GM12872 (cell line): ENCODE measurements around the gene CAMK1D.

ENCODE experiments used
- TF ChIP-seq, protein P1 (sequence below): IDR thresholded peaks from 3 replicates; pipeline ENCODE4 v1.5.1; 2011; ENCODE audit warnings: low read depth, mild to moderate bottlenecking, low read length, moderate library complexity; ENCODE audit not compliant: insufficient read depth

Gene CAMK1D

DNA sequence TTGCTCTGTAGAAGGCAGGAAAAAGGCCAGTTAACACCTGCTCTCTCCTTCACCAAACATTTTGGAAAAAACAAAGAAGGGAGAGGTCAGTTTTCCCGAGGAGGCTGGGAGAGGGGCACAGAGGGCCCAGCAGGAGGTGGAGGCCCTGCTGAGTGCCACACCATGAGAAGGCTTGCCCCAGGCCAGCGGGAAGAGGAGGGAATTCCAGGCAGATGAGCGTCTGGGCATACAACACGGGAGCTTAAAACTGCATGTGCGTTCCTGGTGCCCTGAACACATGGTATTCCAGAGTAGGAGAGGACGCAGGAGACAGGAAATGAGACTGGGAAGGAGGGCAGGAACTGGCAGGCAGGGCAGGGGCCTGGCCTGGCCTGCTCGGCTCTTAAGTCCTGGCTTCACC lies 469.7 kb downstream of the CAMK1D start:
- TF ChIP-seq, protein P1, sequence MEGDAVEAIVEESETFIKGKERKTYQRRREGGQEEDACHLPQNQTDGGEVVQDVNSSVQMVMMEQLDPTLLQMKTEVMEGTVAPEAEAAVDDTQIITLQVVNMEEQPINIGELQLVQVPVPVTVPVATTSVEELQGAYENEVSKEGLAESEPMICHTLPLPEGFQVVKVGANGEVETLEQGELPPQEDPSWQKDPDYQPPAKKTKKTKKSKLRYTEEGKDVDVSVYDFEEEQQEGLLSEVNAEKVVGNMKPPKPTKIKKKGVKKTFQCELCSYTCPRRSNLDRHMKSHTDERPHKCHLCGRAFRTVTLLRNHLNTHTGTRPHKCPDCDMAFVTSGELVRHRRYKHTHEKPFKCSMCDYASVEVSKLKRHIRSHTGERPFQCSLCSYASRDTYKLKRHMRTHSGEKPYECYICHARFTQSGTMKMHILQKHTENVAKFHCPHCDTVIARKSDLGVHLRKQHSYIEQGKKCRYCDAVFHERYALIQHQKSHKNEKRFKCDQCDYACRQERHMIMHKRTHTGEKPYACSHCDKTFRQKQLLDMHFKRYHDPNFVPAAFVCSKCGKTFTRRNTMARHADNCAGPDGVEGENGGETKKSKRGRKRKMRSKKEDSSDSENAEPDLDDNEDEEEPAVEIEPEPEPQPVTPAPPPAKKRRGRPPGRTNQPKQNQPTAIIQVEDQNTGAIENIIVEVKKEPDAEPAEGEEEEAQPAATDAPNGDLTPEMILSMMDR, result no peak

DNA sequence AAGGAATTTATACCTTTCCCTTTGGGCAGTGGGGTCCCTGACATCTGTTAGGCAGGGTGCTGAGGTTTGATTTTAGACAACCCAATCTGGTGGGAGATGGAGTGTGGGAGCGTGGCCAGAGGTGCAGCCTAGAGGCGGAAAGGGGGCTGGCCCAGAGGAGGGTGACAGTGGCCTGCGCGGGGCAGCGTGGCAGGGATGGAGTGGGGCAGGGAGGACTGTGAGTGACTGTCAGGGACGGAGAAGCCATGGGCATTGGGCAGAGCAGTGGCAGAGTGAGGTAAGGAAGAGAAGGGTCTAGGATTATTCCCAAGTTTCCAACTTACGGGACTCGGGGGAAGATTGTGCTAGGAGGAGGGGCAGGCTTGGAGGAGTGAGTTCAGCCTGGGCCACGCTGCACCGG lies 470.3 kb downstream of the CAMK1D start:
- TF ChIP-seq, protein P1, result no peak

DNA sequence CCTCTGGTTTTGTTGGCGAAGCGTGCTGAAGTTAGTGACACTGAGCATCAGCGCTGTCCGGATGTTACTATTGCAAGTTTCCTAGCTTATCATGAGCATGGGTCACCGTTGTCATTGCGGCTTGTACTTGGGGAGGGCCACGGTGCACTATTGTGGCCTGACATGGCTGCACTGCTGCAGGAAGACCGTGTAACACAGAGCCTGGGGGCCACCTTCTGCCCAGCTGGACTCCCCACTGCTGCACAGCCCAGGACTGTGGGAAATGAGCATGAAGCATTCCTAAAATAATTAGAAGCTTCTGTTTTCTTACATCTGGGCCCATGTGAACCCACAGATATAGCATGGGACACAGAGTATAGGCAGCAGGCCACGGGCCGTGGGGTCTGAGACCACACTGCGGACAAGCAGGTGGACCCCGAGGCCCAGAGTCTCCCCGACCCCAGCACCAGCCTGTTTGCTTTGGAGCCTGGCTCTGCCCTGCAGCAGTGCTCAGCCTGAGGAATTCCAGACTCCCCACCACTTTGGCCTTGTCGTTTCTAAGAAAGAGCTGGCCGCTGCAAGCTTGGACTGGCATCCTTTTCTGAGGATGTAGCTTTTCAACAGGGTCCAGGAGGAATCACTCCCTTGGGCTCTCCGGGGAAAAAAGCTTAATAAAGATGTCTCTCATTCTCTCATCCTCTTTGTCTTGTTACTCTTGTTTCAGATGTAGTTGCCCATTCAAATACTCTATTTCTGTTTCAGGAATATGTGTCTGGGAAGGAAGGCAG lies 473.0 kb downstream of the CAMK1D start:
- TF ChIP-seq, protein P1, result no peak

DNA sequence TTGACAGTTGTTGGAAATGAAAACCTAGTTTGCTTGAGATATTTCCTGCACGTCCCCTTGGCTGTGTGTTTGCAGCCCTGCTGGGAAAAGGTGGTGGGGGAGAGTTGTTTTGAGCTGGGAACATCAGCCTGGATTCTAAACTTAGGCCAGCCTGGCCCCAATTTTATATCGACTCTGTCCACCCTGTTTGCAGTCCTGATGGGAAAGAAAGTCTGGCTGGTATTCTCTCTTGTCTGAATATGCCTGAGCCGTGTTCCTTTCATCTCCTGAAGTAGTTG lies 473.5 kb downstream of the CAMK1D start:
- TF ChIP-seq, protein P1, result no peak

DNA sequence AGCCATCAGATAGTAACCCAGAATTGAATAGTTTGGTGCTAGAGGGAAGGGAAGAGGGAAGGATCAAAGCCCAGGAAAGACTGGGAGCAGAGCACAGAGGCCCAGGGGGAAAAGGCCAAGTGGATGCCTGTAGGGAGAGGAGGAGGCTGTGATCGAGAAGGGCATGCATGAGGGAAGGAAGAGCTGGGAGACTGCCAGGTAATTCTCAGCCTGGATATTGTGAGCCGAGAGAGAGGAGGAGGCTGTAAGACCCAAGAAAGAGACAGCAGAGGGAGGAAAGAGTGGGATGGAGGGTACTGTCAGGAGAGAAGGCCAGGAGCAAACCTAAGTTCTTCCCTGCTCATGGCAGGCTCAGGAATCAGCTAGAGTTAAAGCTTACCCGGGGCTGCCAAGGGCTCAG lies 474.0 kb downstream of the CAMK1D start:
- TF ChIP-seq, protein P1, result no peak

DNA sequence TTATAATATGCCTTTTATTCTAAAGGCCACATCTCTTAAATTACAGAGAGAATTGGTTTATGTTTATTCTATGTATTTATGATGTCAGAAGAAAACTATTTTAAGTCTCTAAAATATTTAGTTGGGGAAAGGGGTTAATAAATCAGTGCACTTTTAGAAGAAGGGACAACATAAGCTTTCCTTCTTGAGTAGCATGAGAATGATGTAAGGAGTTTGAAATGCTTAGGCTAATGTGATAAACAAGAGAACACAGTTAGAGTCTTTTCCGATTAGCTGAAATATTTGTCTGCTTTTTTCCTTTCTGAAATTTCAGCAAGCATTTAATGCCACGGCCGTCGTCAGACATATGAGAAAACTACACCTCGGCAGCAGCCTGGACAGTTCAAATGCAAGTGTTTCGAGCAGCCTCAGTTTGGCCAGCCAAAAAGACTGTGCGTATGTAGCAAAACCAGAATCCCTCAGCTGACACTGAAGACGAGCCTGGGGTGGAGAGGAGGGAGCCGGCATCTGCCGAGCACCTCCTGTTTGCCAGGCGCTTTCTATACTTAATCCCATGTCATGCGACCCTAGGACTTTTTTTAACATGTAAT lies 476.0 kb downstream of the CAMK1D start:
- TF ChIP-seq, protein P1, result no peak

DNA sequence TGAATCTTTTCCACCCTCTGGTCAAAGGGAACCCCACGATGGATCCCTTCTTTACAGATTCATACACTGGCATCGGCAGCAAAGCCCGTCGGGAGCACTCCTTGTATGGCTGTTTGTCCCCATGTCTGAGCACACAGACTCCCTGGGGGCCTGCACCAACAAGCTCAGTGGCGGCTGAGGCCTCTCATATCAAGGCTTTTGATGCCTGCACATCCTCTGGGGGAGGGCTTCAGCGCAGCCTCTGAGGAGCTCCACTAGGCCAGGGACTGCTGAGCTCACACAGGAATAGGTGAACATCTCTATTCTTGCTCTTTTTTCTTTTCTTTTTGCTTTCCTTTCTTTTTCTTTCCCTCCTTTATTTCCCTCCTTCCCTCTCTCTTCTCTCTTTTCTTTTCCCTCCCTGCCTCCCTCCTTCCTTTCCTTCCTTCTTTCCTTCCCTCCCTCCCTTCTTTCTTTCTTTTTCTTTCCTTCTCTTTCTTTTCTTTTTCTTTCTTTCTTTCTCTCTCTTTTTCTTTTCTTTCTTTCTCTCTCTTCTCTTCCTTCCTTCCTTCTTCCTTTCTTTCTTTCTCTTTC lies 477.5 kb downstream of the CAMK1D start:
- TF ChIP-seq, protein P1, result no peak
